Stomach (tissue), 4 donors: ENCODE data around the gene UFC1.

ENCODE experiments used
- CTCF ChIP-seq, 7 experiments: fragments of 450-650 bp in 4 of 7; fragments of 200-600 bp in 3 of 7; sonication (generic) in 3 of 7; IDR thresholded peaks; one replicate each; pipeline ENCODE4 v1.5.1; 2016 to 2019; ENCODE audit warnings: antibody characterized with exemption in 7 of 7, control low read depth in 2 of 7, mild to moderate bottlenecking in 1 of 7
- POLR2A ChIP-seq, 4 donors: fragments of 450-650 bp; IDR thresholded peaks; one replicate each; pipeline ENCODE4 v1.6.1; 2016; ENCODE audit warnings: antibody characterized with exemption in 4 of 4, control low read depth in 2 of 4, mild to moderate bottlenecking in 1 of 4, moderate library complexity in 1 of 4

GRCh38 chr1:161153176-161153575 is 602 bp upstream of the UFC1 start:
- TF ChIP-seq POLR2A (IDR thresholded peaks at IDR 0.05) (no peak), CTCF (IDR thresholded peaks at IDR 0.05) (no peak)
